GM10847 (cell line): Measurements from ENCODE around the gene TRPV2.

Source experiments
- POLR2A ChIP-seq: IDR thresholded peaks from 2 replicates; pipeline ENCODE4 v1.6.1; 2011; ENCODE audit not compliant: insufficient read length; ENCODE audit errors: extremely low read depth

Gene TRPV2

GRCh38 chr17:16427020-16427419, 11.6 kb downstream of the TRPV2 start:
- TF ChIP-seq POLR2A: no peak

GRCh38 chr17:16428098-16428882, 12.9 kb downstream of the TRPV2 start:
- TF ChIP-seq POLR2A: no peak

- TF ChIP-seq POLR2A: no peak
These were observed 13.7 kb downstream of the TRPV2 start for GRCh38 chr17:16429083-16429482.

GRCh38 chr17:16430650-16431049, 15.3 kb downstream of the TRPV2 start:
- TF ChIP-seq POLR2A: no peak

GRCh38 chr17:16432017-16432416, 16.6 kb downstream of the TRPV2 start:
- TF ChIP-seq POLR2A: no peak

- TF ChIP-seq POLR2A: no peak
These were observed 18.1 kb downstream of the TRPV2 start for GRCh38 chr17:16433514-16433913.

GRCh38 chr17:16434662-16435061, 19.3 kb downstream of the TRPV2 start:
- no peak for TF ChIP-seq POLR2A

GRCh38 chr17:16435925-16436886, 20.8 kb downstream of the TRPV2 start:
- no peak for TF ChIP-seq POLR2A

- no peak for TF ChIP-seq POLR2A
These were observed 21.7 kb downstream of the TRPV2 start for GRCh38 chr17:16437083-16437482.

- TF ChIP-seq POLR2A: no peak
These were observed 22.8 kb downstream of the TRPV2 start for GRCh38 chr17:16438173-16438556.

- TF ChIP-seq POLR2A: peak; percentile 55
These were observed 23.4 kb downstream of the TRPV2 start for GRCh38 chr17:16438557-16439302.

- no peak for TF ChIP-seq POLR2A
These were observed 24.0 kb downstream of the TRPV2 start for GRCh38 chr17:16439303-16439791.

GRCh38 chr17:16439811-16440351, 24.5 kb downstream of the TRPV2 start:
- no peak for TF ChIP-seq POLR2A

- no peak for TF ChIP-seq POLR2A
These were observed 25.7 kb downstream of the TRPV2 start for GRCh38 chr17:16440901-16441629.
